H9 (cell line): ENCODE data around the gene INSIG1. TPM values are rescaled to one million over a fixed set of nuclear protein-coding genes. Genes with fewer than 3 reads are reported as not detected.
A peak's percentile ranks its signal among the peaks of the same experiment; 100 is the strongest.

Experiments used
- DNase-seq: peaks from one replicate; pipeline ENCODE4 v3.0.0-alpha.2; 2017
- H2AFZ ChIP-seq: one replicate; pipeline ENCODE4 v1.6.1; 2013; ENCODE audit warnings: mild to moderate bottlenecking, low read length, control low read depth, moderate library complexity
- H2AK5ac ChIP-seq: 2 replicates; pipeline ENCODE4 v1.6.1; 2013; ENCODE audit warnings: low read length, control low read depth, mixed read lengths; ENCODE audit not compliant: insufficient read length
- H2BK120ac ChIP-seq: one replicate; pipeline ENCODE4 v1.6.1; 2013; ENCODE audit warnings: low read depth, mild to moderate bottlenecking, low read length, control low read depth, inconsistent platforms; ENCODE audit not compliant: poor library complexity, severe bottlenecking
- H2BK12ac ChIP-seq: 2 replicates; pipeline ENCODE4 v1.6.1; 2013; ENCODE audit warnings: low read length, control low read depth, mixed read lengths, low read depth; ENCODE audit not compliant: insufficient read length
- H2BK15ac ChIP-seq: 2 replicates; pipeline ENCODE4 v1.6.1; 2013; ENCODE audit warnings: low read depth, low read length, control low read depth
- H2BK20ac ChIP-seq: one replicate; pipeline ENCODE4 v1.6.1; 2013; ENCODE audit warnings: low read depth, mild to moderate bottlenecking, low read length, control low read depth, inconsistent platforms; ENCODE audit not compliant: poor library complexity, severe bottlenecking
- H2BK5ac ChIP-seq: 2 replicates; pipeline ENCODE4 v1.6.1; 2013; ENCODE audit warnings: low read length, control low read depth, mixed read lengths; ENCODE audit not compliant: insufficient read length
- H3K14ac ChIP-seq: 2 replicates; pipeline ENCODE4 v1.6.1; 2013; ENCODE audit warnings: low read length, control low read depth; ENCODE audit not compliant: insufficient read depth
- H3K18ac ChIP-seq: 2 replicates; pipeline ENCODE4 v1.6.1; 2013; ENCODE audit warnings: low read depth, mild to moderate bottlenecking, mixed read lengths, low read length, control low read depth; ENCODE audit not compliant: insufficient read length
- H3K23ac ChIP-seq: 2 replicates; pipeline ENCODE4 v1.6.1; 2013; ENCODE audit warnings: low read length, control low read depth, mixed read lengths, low read depth; ENCODE audit not compliant: insufficient read length
- H3K23me2 ChIP-seq: 2 replicates; pipeline ENCODE4 v1.6.1; 2013; ENCODE audit warnings: low read depth, mild to moderate bottlenecking, mixed read lengths, low read length, control low read depth; ENCODE audit not compliant: insufficient read length, poor library complexity, severe bottlenecking
- H3K27ac ChIP-seq: 2 replicates; pipeline ENCODE4 v1.5.1; 2013; ENCODE audit warnings: low read length, control low read depth, mixed read lengths, low read depth; ENCODE audit not compliant: insufficient read length
- H3K27me3 ChIP-seq: 2 replicates; pipeline ENCODE4 v1.6.1; 2013; ENCODE audit warnings: low read length, control low read depth, inconsistent platforms; ENCODE audit not compliant: insufficient read depth
- H3K4ac ChIP-seq: 2 replicates; pipeline ENCODE4 v1.6.1; 2013; ENCODE audit warnings: low read depth, mild to moderate bottlenecking, control low read depth, inconsistent platforms, low read length, moderate library complexity
- H3K4me1 ChIP-seq: 2 replicates; pipeline ENCODE4 v1.6.1; 2013; ENCODE audit warnings: low read length, control low read depth, inconsistent platforms; ENCODE audit not compliant: insufficient read depth
- H3K4me2 ChIP-seq: 2 replicates; pipeline ENCODE4 v1.6.1; 2013; ENCODE audit warnings: low read length, control low read depth, mixed read lengths; ENCODE audit not compliant: insufficient read length, insufficient read depth
- H3K56ac ChIP-seq: 2 replicates; pipeline ENCODE4 v1.6.1; 2013; ENCODE audit warnings: low read depth, mild to moderate bottlenecking, mixed read lengths, low read length, control low read depth; ENCODE audit not compliant: insufficient read length
- H3K79me1 ChIP-seq: 2 replicates; pipeline ENCODE4 v1.6.1; 2013; ENCODE audit warnings: low read depth, mild to moderate bottlenecking, moderate library complexity, low read length, control low read depth, inconsistent platforms; ENCODE audit not compliant: insufficient read depth, poor library complexity, severe bottlenecking
- H3K79me2 ChIP-seq: 2 replicates; pipeline ENCODE4 v1.6.1; 2013; ENCODE audit warnings: low read length, control low read depth, inconsistent platforms; ENCODE audit not compliant: insufficient read depth
- H3K9ac ChIP-seq: 2 replicates; pipeline ENCODE4 v1.6.1; 2013; ENCODE audit warnings: low read length, control low read depth, mixed read lengths; ENCODE audit not compliant: insufficient read length; ENCODE audit errors: extremely low read depth
- H3K9me3 ChIP-seq: one replicate; pipeline ENCODE4 v1.6.1; 2013; ENCODE audit warnings: low read depth, low read length, inconsistent platforms; ENCODE audit not compliant: control insufficient read depth
- H3T11ph ChIP-seq: one replicate; pipeline ENCODE4 v1.6.1; 2013; ENCODE audit warnings: mild to moderate bottlenecking, low read length, control low read depth, inconsistent platforms
- H4K20me1 ChIP-seq: one replicate; pipeline ENCODE4 v1.6.1; 2013; ENCODE audit not compliant: control insufficient read depth, insufficient read length, insufficient read depth
- H4K5ac ChIP-seq: 2 replicates; pipeline ENCODE4 v1.6.1; 2013; ENCODE audit warnings: low read depth, mild to moderate bottlenecking, mixed read lengths, low read length, control low read depth; ENCODE audit not compliant: insufficient read length
- H4K8ac ChIP-seq: replicated peaks from 2 replicates; pipeline ENCODE4 v1.6.1; 2013; ENCODE audit warnings: low read length, control low read depth, mixed read lengths, low read depth; ENCODE audit not compliant: insufficient read length
- H4K91ac ChIP-seq: 2 replicates; pipeline ENCODE4 v1.6.1; 2013; ENCODE audit warnings: low read depth, mild to moderate bottlenecking, moderate library complexity, mixed read lengths, low read length, control low read depth; ENCODE audit not compliant: insufficient read length
- H3K27ac Mint-ChIP-seq, 3 experiments: 2 replicates in 2 of 3; 3 replicates in 1 of 3; pipeline ENCODE4 v1.8.0; 2020 to 2021; ENCODE audit warnings: mixed read lengths in 3 of 3, mild to moderate bottlenecking in 1 of 3, moderate library complexity in 1 of 3
- H3K27me3 Mint-ChIP-seq: 2 replicates; pipeline ENCODE4 v1.8.0; 2021; ENCODE audit warnings: low read depth, mild to moderate bottlenecking, moderate library complexity, mixed read lengths
- H3K36me3 Mint-ChIP-seq, 3 experiments: 2 replicates in 2 of 3; 3 replicates in 1 of 3; pipeline ENCODE4 v1.8.0; 2020 to 2021; ENCODE audit warnings: low read depth in 3 of 3, mixed read lengths in 3 of 3; ENCODE audit not compliant: insufficient read depth in 1 of 3
- H3K4me1 Mint-ChIP-seq, 2 experiments: 2 replicates each; pipeline ENCODE4 v1.8.0; 2020; ENCODE audit warnings: mixed read lengths in 2 of 2
- H3K4me3 Mint-ChIP-seq, 2 experiments: 2 replicates in 1 of 2; 3 replicates in 1 of 2; pipeline ENCODE4 v1.8.0; 2020 to 2021; ENCODE audit warnings: mild to moderate bottlenecking in 2 of 2, mixed read lengths in 2 of 2, moderate library complexity in 1 of 2
- H3K9me3 Mint-ChIP-seq, 2 experiments: 2 replicates in 1 of 2; 3 replicates in 1 of 2; pipeline ENCODE4 v1.8.0; 2020; ENCODE audit warnings: mild to moderate bottlenecking in 2 of 2, mixed read lengths in 2 of 2, moderate library complexity in 1 of 2
- CTCF ChIP-seq: fragments of 200-600 bp; sonication (generic); conservative IDR thresholded peaks from 3 replicates; pipeline ENCODE4 v1.8.0; 2021; ENCODE audit warnings: antibody characterized with exemption, mild to moderate bottlenecking
- WGBS: extraction: QIAGEN DNeasy Blood & Tissue Kit; methylation state at CpG from one replicate; pipeline ENCODE4 v1.1.7; 2013; ENCODE audit warnings: missing lambda C conversion rate, low lambda C conversion rate, mixed read lengths; ENCODE audit not compliant: insufficient read length; ENCODE audit errors: extremely low coverage; 5-methylcytosine and 5-hydroxymethylcytosine counted together
- total RNA-seq: library from RNA; stranded (reverse); gene quantifications from 2 replicates; pipeline ENCODE4 v1.2.1, GENCODE V29; 2021

The INSIG1 gene
- total RNA-seq, 1 experiment from 2014 or later, result 23.3 TPM

- peaks cover 5% of the 10 kb centered on the region for H3K27me3 ChIP-seq
- no peak overlapping the region for H4K8ac ChIP-seq
- no peaks in the 10 kb centered on the region for H3K79me2 ChIP-seq
- TF ChIP-seq CTCF, result no peak
- no peak for DNase-seq
- Mint-ChIP-seq H3K9me3 (peaks cover 0 to 5% of the 10 kb centered on the region in 2 experiments; a peak in 2 of 5 replicates), H3K36me3 (peaks cover 0 to 5% (median 0%) of the 10 kb centered on the region in 3 experiments; a peak in 2 of 7 replicates), H3K27me3 (peaks cover 30% of the 10 kb centered on the region), H3K27ac (no peak overlapping the region), H3K4me1 (peaks cover 3 to 4% of the 10 kb centered on the region in 2 experiments), H3K4me3 (peak overlapping the region in 1 of 2 experiments; percentile 73; a peak in 2 of 5 replicates)
- no peak overlapping the region for H3K27ac ChIP-seq
- H2BK120ac ChIP-seq, result no peak overlapping the region
- no peak overlapping the region for H3K18ac ChIP-seq
- no peak overlapping the region for H4K91ac ChIP-seq
- no peak overlapping the region for H3K4ac ChIP-seq
- no peaks in the 10 kb centered on the region for H3K4me1 ChIP-seq
- no peak overlapping the region for H3K23ac ChIP-seq
- no peak overlapping the region for H2BK15ac ChIP-seq
- H3K79me1 ChIP-seq, result no peaks in the 10 kb centered on the region
- H2AK5ac ChIP-seq, result no peak overlapping the region
- H2BK12ac ChIP-seq, result no peak overlapping the region
- H2BK20ac ChIP-seq, result no peak overlapping the region
- no peak overlapping the region for H3K56ac ChIP-seq
- no peaks in the 10 kb centered on the region for H3K9me3 ChIP-seq
- H3K4me2 ChIP-seq, result peak overlapping the region; percentile 49
- H2BK5ac ChIP-seq, result no peak overlapping the region
- no peak overlapping the region for H3K9ac ChIP-seq
- H3K14ac ChIP-seq, result no peak overlapping the region
- WGBS, result no CpG with 5 or more reads among the region's 2 CpGs
- H2AFZ ChIP-seq, result no peak overlapping the region
- no peaks in the 10 kb centered on the region for H4K20me1 ChIP-seq
- H3T11ph ChIP-seq, result no peak overlapping the region
- H4K5ac ChIP-seq, result no peak overlapping the region
- no peaks in the 10 kb centered on the region for H3K23me2 ChIP-seq
These were observed 47.8 kb downstream of the INSIG1 start for GRCh38 chr7:155345490-155345889.
